A549 (cell line): ENCODE results near the gene PATE3. TPM values are rescaled to one million over a fixed set of nuclear protein-coding genes. Genes with fewer than 3 reads are reported as not detected.

Experiments used
- ATAC-seq, 2 experiments: fragments of 200-7000 bp in 1 of 2; fragments of >200 bp in 1 of 2; cut with Nextera tagmentation in 1 of 2; cut with Tn5 transposase in 1 of 2; 3 replicates each; pipeline versions ENCODE4 v1.8.0 to v1.9.1; 2018 to 2020; ENCODE audit warnings: mild to moderate bottlenecking in 1 of 2, moderate library complexity in 1 of 2
- CTCF ChIA-PET: fragments of 300-600 bp; sonication (Branson Sonifier 250); formaldehyde crosslinking; extraction: SDS; loops from one replicate; lab custom pipeline; 2021; ENCODE audit warnings: antibody characterized with exemption, inconsistent platforms; lab: Yijun Ruan, JAX
- POLR2A ChIA-PET: fragments of 350-600 bp; formaldehyde crosslinking; extraction: SDS; loops from one replicate; lab custom pipeline; 2021; ENCODE audit warnings: antibody characterized with exemption, inconsistent platforms; lab: Yijun Ruan, JAX
- DNase-seq, 2 experiments: peaks; one replicate each; pipeline versions ENCODE4 v3.0.0 to v3.0.0-alpha.2; 2011 to 2016; ENCODE audit warnings: low read depth in 1 of 2, low spot score in 1 of 2
- FAIRE-seq: peaks from 2 replicates; lab custom pipeline; 2011; peaks lifted over from hg19 to GRCh38; lab: Jason Lieb, UNC
- H3K27ac ChIP-seq, 2 experiments: fragments of >200 bp; sonication (Bioruptor Twin); formaldehyde crosslinking; 3 replicates each; pipeline ENCODE4 v1.5.1; 2016 to 2017
- H3K4me1 ChIP-seq: fragments of >200 bp; sonication (Bioruptor Twin); formaldehyde crosslinking; 3 replicates; pipeline ENCODE4 v1.6.1; 2016
- H3K4me2 ChIP-seq: fragments of >200 bp; sonication (Bioruptor Twin); formaldehyde crosslinking; 3 replicates; pipeline ENCODE4 v1.6.1; 2016
- H3K4me3 ChIP-seq: fragments of >200 bp; sonication (Bioruptor Twin); formaldehyde crosslinking; 3 replicates; pipeline ENCODE4 v1.5.1; 2016
- H3K9me3 ChIP-seq: fragments of >200 bp; sonication (Bioruptor Twin); formaldehyde crosslinking; 3 replicates; pipeline ENCODE4 v1.6.1; 2016
- BHLHE40 ChIP-seq: IDR thresholded peaks from 2 replicates; pipeline ENCODE4 v1.6.1; 2012; ENCODE audit warnings: low read depth, low read length, inconsistent platforms
- CBX2 ChIP-seq: fragments of 200-600 bp; sonication (generic); IDR thresholded peaks from 2 replicates; pipeline ENCODE4 v1.6.1; 2016; ENCODE audit warnings: low read depth, mild to moderate bottlenecking, borderline replicate concordance
- EP300 ChIP-seq, 2 experiments: fragments of >200 bp; sonication (Bioruptor Twin); formaldehyde crosslinking; IDR thresholded peaks; 2 replicates in 1 of 2; 3 replicates in 1 of 2; pipeline ENCODE4 v1.6.1; 2016 to 2017
- FOSB ChIP-seq: fragments of 250-450 bp; sonication (Bioruptor Pico); IDR thresholded peaks from 2 replicates; pipeline ENCODE4 v1.5.0; 2020; ENCODE audit warnings: mild to moderate bottlenecking, moderate library complexity
- FOSL2 ChIP-seq, 2 experiments: fragments of 450-650 bp in 1 of 2; fragments of >200 bp in 1 of 2; sonication (Bioruptor Twin) in 1 of 2; formaldehyde crosslinking; IDR thresholded peaks; 2 replicates each; pipeline versions ENCODE4 v1.5.0 to v1.6.1; 2016 to 2020; ENCODE audit warnings: mild to moderate bottlenecking in 1 of 2, moderate library complexity in 1 of 2
- GATA3 ChIP-seq: IDR thresholded peaks from 2 replicates; pipeline ENCODE4 v1.6.1; 2012; ENCODE audit warnings: borderline replicate concordance
- HEYL ChIP-seq: fragments of 250-450 bp; sonication (Bioruptor Pico); IDR thresholded peaks from 2 replicates; pipeline ENCODE4 v1.8.0; 2021; ENCODE audit warnings: mild to moderate bottlenecking, moderate library complexity
- HOXB5 ChIP-seq: fragments of 250-450 bp; sonication (Bioruptor Pico); IDR thresholded peaks from 2 replicates; pipeline ENCODE4 v1.5.0; 2020; ENCODE audit warnings: mild to moderate bottlenecking, moderate library complexity
- JUNB ChIP-seq: fragments of >200 bp; sonication (Bioruptor Twin); formaldehyde crosslinking; IDR thresholded peaks from 2 replicates; pipeline ENCODE4 v1.6.1; 2016
- MAFK ChIP-seq: fragments of 450-650 bp; IDR thresholded peaks from 2 replicates; pipeline ENCODE4 v1.6.1; 2014; ENCODE audit not compliant: partially characterized antibody
- MAZ ChIP-seq: fragments of 150-350 bp; IDR thresholded peaks from 2 replicates; pipeline ENCODE4 v1.6.1; 2014; ENCODE audit warnings: antibody characterized with exemption, low read depth, low read length, borderline replicate concordance
- NFE2L2 ChIP-seq: fragments of 150-350 bp; conservative IDR thresholded peaks from 2 replicates; pipeline ENCODE4 v1.6.1; 2014; ENCODE audit warnings: low read length
- NR3C1 ChIP-seq: fragments of >200 bp; sonication (Bioruptor Twin); formaldehyde crosslinking; IDR thresholded peaks from 3 replicates; pipeline ENCODE4 v1.6.1; 2017
- POLR2AphosphoS2 ChIP-seq: conservative IDR thresholded peaks from 2 replicates; pipeline ENCODE4 v1.6.1; 2012; ENCODE audit warnings: low read length, improper control_type of control experiment, inconsistent platforms
- SREBF2 ChIP-seq: fragments of 450-650 bp; IDR thresholded peaks from 2 replicates; pipeline ENCODE4 v1.6.1; 2014; ENCODE audit warnings: mild to moderate bottlenecking, moderate library complexity
- TFCP2L1 ChIP-seq: fragments of 250-450 bp; sonication (Bioruptor Pico); IDR thresholded peaks from 2 replicates; pipeline ENCODE4 v1.5.0; 2021; ENCODE audit warnings: mild to moderate bottlenecking
- TP53 ChIP-seq: fragments of 250-450 bp; sonication (Bioruptor Pico); IDR thresholded peaks from 2 replicates; pipeline ENCODE4 v1.5.0; 2021; ENCODE audit warnings: mild to moderate bottlenecking, moderate library complexity
- ZFP36 ChIP-seq: fragments of 450-650 bp; IDR thresholded peaks from 2 replicates; pipeline ENCODE4 v1.6.1; 2014; ENCODE audit warnings: borderline replicate concordance; ENCODE audit not compliant: partially characterized antibody
- ZSCAN20 ChIP-seq: fragments of 250-450 bp; sonication (Bioruptor Pico); IDR thresholded peaks from 2 replicates; pipeline ENCODE4 v1.8.0; 2022; ENCODE audit warnings: mild to moderate bottlenecking, moderate library complexity
- WGBS: methylation state at CpG from one replicate; pipeline ENCODE4 v1.1.6; 2017; ENCODE audit errors: missing lambda C conversion rate; 5-methylcytosine and 5-hydroxymethylcytosine counted together
- polyA plus RNA-seq, 4 experiments: library from polyadenylated mRNA; depleted of rRNA in 3 of 4; stranded (reverse); fragments of >200 nt; fragmentation: RNase III in 1 of 4; extraction: RNeasy Plus Mini Kit Qiagen cat#74134 plus additional on column Dnase treatment in 1 of 4; gene quantifications; 2 replicates in 3 of 4; 3 replicates in 1 of 4; pipeline ENCODE4 v1.2.3, GENCODE V29; 2011 to 2017
- TF ChIP-seq, protein P1 (sequence below): fragments of >200 bp; sonication (Bioruptor Twin); formaldehyde crosslinking; IDR thresholded peaks from 3 replicates; pipeline ENCODE4 v1.6.1; 2016
- TF ChIP-seq, protein P2 (sequence below): IDR thresholded peaks from 2 replicates; pipeline ENCODE4 v1.6.1; 2012; ENCODE audit warnings: low read depth, borderline replicate concordance
- TF ChIP-seq, protein P3 (sequence below): fragments of >200 bp; sonication (Bioruptor Twin); formaldehyde crosslinking; IDR thresholded peaks from 3 replicates; pipeline ENCODE4 v1.5.1; 2016
- TF ChIP-seq, protein P4 (sequence below): fragments of >200 bp; sonication (Bioruptor Twin); formaldehyde crosslinking; IDR thresholded peaks from 2 replicates; pipeline ENCODE4 v1.6.1; 2016
- TF ChIP-seq, protein P5 (sequence below): IDR thresholded peaks from 2 replicates; pipeline ENCODE4 v1.6.1; 2012
- TF ChIP-seq, protein P6 (sequence below): fragments of 200-600 bp; sonication (generic); IDR thresholded peaks from 2 replicates; pipeline ENCODE4 v1.6.1; 2016; ENCODE audit warnings: antibody characterized with exemption, mild to moderate bottlenecking, moderate library complexity
- TF ChIP-seq, protein P7 (sequence below): fragments of 450-650 bp; IDR thresholded peaks from 2 replicates; pipeline ENCODE4 v1.6.1; 2014; ENCODE audit warnings: antibody characterized with exemption

The PATE3 gene
- polyA plus RNA-seq, 2 of the 4 experiments (the other 2 are of a cell fraction), result not detected

DNA sequence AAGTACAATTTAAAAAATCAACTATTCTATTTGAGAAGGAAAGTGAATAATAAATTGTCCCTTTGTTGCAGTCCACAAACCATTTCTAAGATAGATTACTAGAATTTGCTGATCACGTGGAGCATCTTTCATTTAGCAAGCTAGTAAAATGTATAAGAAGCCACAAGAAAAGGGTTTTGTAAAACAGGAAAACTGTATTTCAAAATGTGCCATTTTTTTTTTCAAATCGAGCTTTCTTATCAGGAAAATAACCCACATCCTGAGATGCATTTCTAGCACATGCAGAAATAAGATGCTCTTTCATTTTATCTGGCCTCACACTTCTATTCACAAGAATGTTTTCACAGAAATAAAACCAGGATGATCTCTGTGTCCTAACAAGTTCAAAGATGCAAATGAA, 3.2 kb upstream of the PATE3 start:
- FAIRE-seq (no peak), DNase-seq (no peak), ATAC-seq (no peak)
- Histone ChIP-seq H3K4me2 (no peak overlapping the region), H3K27ac (no peak overlapping the region), H3K4me1 (no peaks in the 10 kb centered on the region), H3K9me3 (no peaks in the 10 kb centered on the region), H3K4me3 (no peak overlapping the region)
- ChIA-PET POLR2A (no interaction called here), CTCF (no interaction called here)
- TF ChIP-seq HEYL (CRISPR knock-in tag), result no peak
- no peak for TF ChIP-seq BHLHE40
- TF ChIP-seq NFE2L2, result no peak
- no peak for TF ChIP-seq ZFP36
- TF ChIP-seq, protein P1, sequence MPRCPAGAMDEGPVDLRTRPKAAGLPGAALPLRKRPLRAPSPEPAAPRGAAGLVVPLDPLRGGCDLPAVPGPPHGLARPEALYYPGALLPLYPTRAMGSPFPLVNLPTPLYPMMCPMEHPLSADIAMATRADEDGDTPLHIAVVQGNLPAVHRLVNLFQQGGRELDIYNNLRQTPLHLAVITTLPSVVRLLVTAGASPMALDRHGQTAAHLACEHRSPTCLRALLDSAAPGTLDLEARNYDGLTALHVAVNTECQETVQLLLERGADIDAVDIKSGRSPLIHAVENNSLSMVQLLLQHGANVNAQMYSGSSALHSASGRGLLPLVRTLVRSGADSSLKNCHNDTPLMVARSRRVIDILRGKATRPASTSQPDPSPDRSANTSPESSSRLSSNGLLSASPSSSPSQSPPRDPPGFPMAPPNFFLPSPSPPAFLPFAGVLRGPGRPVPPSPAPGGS, result no peak
- TF ChIP-seq, protein P2, sequence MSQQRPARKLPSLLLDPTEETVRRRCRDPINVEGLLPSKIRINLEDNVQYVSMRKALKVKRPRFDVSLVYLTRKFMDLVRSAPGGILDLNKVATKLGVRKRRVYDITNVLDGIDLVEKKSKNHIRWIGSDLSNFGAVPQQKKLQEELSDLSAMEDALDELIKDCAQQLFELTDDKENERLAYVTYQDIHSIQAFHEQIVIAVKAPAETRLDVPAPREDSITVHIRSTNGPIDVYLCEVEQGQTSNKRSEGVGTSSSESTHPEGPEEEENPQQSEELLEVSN, result no peak
- TF ChIP-seq, protein P3, sequence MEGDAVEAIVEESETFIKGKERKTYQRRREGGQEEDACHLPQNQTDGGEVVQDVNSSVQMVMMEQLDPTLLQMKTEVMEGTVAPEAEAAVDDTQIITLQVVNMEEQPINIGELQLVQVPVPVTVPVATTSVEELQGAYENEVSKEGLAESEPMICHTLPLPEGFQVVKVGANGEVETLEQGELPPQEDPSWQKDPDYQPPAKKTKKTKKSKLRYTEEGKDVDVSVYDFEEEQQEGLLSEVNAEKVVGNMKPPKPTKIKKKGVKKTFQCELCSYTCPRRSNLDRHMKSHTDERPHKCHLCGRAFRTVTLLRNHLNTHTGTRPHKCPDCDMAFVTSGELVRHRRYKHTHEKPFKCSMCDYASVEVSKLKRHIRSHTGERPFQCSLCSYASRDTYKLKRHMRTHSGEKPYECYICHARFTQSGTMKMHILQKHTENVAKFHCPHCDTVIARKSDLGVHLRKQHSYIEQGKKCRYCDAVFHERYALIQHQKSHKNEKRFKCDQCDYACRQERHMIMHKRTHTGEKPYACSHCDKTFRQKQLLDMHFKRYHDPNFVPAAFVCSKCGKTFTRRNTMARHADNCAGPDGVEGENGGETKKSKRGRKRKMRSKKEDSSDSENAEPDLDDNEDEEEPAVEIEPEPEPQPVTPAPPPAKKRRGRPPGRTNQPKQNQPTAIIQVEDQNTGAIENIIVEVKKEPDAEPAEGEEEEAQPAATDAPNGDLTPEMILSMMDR, result no peak
- TF ChIP-seq CBX2, result no peak
- TF ChIP-seq EP300 (IDR thresholded peaks at IDR 0.05), result no peak
- TF ChIP-seq JUNB, result no peak
- no peak for TF ChIP-seq MAZ
- TF ChIP-seq, protein P4, sequence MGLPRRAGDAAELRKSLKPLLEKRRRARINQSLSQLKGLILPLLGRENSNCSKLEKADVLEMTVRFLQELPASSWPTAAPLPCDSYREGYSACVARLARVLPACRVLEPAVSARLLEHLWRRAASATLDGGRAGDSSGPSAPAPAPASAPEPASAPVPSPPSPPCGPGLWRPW, result no peak
- no peak for TF ChIP-seq NR3C1
- TF ChIP-seq GATA3, result no peak
- TF ChIP-seq TP53 (CRISPR knock-in tag), result no peak
- TF ChIP-seq, protein P5, sequence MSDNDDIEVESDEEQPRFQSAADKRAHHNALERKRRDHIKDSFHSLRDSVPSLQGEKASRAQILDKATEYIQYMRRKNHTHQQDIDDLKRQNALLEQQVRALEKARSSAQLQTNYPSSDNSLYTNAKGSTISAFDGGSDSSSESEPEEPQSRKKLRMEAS, result no peak
- no peak for TF ChIP-seq FOSL2 (IDR thresholded peaks at IDR 0.05)
- TF ChIP-seq FOSL2 (CRISPR knock-in tag; IDR thresholded peaks at IDR 0.05), result no peak
- TF ChIP-seq, protein P6, sequence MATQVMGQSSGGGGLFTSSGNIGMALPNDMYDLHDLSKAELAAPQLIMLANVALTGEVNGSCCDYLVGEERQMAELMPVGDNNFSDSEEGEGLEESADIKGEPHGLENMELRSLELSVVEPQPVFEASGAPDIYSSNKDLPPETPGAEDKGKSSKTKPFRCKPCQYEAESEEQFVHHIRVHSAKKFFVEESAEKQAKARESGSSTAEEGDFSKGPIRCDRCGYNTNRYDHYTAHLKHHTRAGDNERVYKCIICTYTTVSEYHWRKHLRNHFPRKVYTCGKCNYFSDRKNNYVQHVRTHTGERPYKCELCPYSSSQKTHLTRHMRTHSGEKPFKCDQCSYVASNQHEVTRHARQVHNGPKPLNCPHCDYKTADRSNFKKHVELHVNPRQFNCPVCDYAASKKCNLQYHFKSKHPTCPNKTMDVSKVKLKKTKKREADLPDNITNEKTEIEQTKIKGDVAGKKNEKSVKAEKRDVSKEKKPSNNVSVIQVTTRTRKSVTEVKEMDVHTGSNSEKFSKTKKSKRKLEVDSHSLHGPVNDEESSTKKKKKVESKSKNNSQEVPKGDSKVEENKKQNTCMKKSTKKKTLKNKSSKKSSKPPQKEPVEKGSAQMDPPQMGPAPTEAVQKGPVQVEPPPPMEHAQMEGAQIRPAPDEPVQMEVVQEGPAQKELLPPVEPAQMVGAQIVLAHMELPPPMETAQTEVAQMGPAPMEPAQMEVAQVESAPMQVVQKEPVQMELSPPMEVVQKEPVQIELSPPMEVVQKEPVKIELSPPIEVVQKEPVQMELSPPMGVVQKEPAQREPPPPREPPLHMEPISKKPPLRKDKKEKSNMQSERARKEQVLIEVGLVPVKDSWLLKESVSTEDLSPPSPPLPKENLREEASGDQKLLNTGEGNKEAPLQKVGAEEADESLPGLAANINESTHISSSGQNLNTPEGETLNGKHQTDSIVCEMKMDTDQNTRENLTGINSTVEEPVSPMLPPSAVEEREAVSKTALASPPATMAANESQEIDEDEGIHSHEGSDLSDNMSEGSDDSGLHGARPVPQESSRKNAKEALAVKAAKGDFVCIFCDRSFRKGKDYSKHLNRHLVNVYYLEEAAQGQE, result no peak
- TF ChIP-seq SREBF2, result no peak
- no peak for TF ChIP-seq TFCP2L1 (CRISPR knock-in tag)
- 1% methylated on average over 2 of the region's 2 CpGs for WGBS

DNA sequence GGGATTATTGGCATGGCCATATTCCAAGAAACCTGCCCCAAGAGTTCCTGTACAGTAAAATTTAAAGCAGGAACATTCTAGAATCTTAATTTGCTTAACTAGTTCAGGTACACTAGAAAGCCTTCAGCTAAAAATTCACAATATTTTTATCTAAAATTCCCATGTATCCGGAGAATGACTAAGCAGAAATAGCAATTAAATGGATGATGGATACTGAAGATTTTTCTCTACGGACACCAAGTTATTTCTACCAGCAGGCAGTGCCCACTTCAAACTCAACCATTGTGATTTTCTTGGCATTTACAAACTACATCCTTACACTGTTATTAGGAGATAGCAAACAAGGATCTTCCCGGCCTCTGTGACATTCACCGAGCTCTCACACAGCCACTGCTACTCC, 2.9 kb downstream of the PATE3 start:
- DNase-seq (no peak), ATAC-seq (no peak)
- POLR2A ChIA-PET, result no interaction called here
- Histone ChIP-seq H3K9me3 (no peaks in the 10 kb centered on the region; the same call in 2 of the 3 replicates), H3K4me2 (no peak overlapping the region), H3K27ac (no peak overlapping the region), H3K4me3 (no peak overlapping the region)
- TF ChIP-seq MAFK (no peak), FOSL2 (IDR thresholded peaks at IDR 0.05) (no peak), FOSL2 (CRISPR knock-in tag; IDR thresholded peaks at IDR 0.05) (no peak), FOSB (CRISPR knock-in tag) (no peak), HOXB5 (CRISPR knock-in tag) (no peak), GATA3 (no peak), POLR2AphosphoS2 (no peak), ZSCAN20 (CRISPR knock-in tag) (no peak), SREBF2 (no peak), TP53 (CRISPR knock-in tag) (no peak)
- TF ChIP-seq, protein P7, sequence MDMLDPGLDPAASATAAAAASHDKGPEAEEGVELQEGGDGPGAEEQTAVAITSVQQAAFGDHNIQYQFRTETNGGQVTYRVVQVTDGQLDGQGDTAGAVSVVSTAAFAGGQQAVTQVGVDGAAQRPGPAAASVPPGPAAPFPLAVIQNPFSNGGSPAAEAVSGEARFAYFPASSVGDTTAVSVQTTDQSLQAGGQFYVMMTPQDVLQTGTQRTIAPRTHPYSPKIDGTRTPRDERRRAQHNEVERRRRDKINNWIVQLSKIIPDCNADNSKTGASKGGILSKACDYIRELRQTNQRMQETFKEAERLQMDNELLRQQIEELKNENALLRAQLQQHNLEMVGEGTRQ, result no peak
- TF ChIP-seq, protein P5, result no peak
- TF ChIP-seq, protein P2, result no peak
- TF ChIP-seq, all 56 proteins: peak for 0
- CTCF ChIA-PET, result no interaction called here
- H3K4me1 ChIP-seq, result no peaks in the 10 kb centered on the region
- WGBS, result 84% methylated on average over 4 of the region's 4 CpGs
- no peak for FAIRE-seq
